GM23248 (cell line): ENCODE results near the gene ANGPTL2. TPM values are rescaled to one million over a fixed set of nuclear protein-coding genes. Genes with fewer than 3 reads are reported as not detected.

ENCODE experiments used
- DNase-seq: peaks from one replicate; pipeline ENCODE4 v3.0.0-alpha.2; 2015
- H2AFZ ChIP-seq: fragments of 200-600 bp; sonication (generic); 2 replicates; pipeline ENCODE4 v1.6.1; 2016; ENCODE audit warnings: antibody characterized with exemption
- H3F3A ChIP-seq: fragments of 200-600 bp; sonication (generic); 2 replicates; pipeline ENCODE4 v1.6.1; 2016; ENCODE audit warnings: mild to moderate bottlenecking, antibody characterized with exemption, mixed run types; ENCODE audit not compliant: insufficient read depth
- H3K27ac ChIP-seq: fragments of 200-600 bp; sonication (generic); 2 replicates; pipeline ENCODE4 v1.5.1; 2016; ENCODE audit warnings: mild to moderate bottlenecking
- H3K27me3 ChIP-seq: fragments of 200-600 bp; sonication (generic); replicated peaks from 2 replicates; pipeline ENCODE4 v1.6.1; 2016; ENCODE audit warnings: mild to moderate bottlenecking; ENCODE audit not compliant: insufficient read depth
- H3K36me3 ChIP-seq: fragments of 200-600 bp; sonication (generic); 2 replicates; pipeline ENCODE4 v1.6.1; 2016; ENCODE audit warnings: low read depth, mild to moderate bottlenecking
- H3K4me1 ChIP-seq: fragments of 200-600 bp; sonication (generic); 2 replicates; pipeline ENCODE4 v1.6.1; 2016; ENCODE audit warnings: mild to moderate bottlenecking; ENCODE audit not compliant: insufficient read depth
- H3K4me2 ChIP-seq: fragments of 200-600 bp; sonication (generic); one replicate; pipeline ENCODE4 v1.6.1; 2016; ENCODE audit warnings: mild to moderate bottlenecking; ENCODE audit not compliant: unreplicated experiment
- H3K4me3 ChIP-seq: fragments of 200-600 bp; sonication (generic); 2 replicates; pipeline ENCODE4 v1.5.1; 2016; ENCODE audit warnings: mild to moderate bottlenecking
- H3K79me2 ChIP-seq: fragments of 200-600 bp; sonication (generic); 2 replicates; pipeline ENCODE4 v1.6.1; 2016; ENCODE audit warnings: mild to moderate bottlenecking; ENCODE audit not compliant: insufficient read depth
- H3K9ac ChIP-seq: fragments of 200-600 bp; sonication (generic); 2 replicates; pipeline ENCODE4 v1.6.1; 2016; ENCODE audit warnings: mild to moderate bottlenecking
- H3K9me2 ChIP-seq: fragments of 200-600 bp; sonication (generic); 2 replicates; pipeline ENCODE4 v1.6.1; 2016; ENCODE audit warnings: mixed run types, mild to moderate bottlenecking, moderate library complexity; ENCODE audit not compliant: insufficient read depth
- H3K9me3 ChIP-seq: fragments of 200-600 bp; sonication (generic); one replicate; pipeline ENCODE4 v1.6.1; 2017; ENCODE audit warnings: low read depth
- H4K20me1 ChIP-seq: fragments of 200-600 bp; sonication (generic); 2 replicates; pipeline ENCODE4 v1.6.0; 2016; ENCODE audit not compliant: insufficient read depth
- EZH2 ChIP-seq: fragments of 200-600 bp; sonication (generic); IDR thresholded peaks from 2 replicates; pipeline ENCODE4 v1.6.1; 2018; ENCODE audit warnings: antibody characterized with exemption, mild to moderate bottlenecking; ENCODE audit not compliant: insufficient read depth, poor library complexity, severe bottlenecking
- EZH2phosphoT487 ChIP-seq: fragments of 200-600 bp; sonication (generic); IDR thresholded peaks from 2 replicates; pipeline ENCODE4 v1.6.1; 2018; ENCODE audit warnings: antibody characterized with exemption, moderate library complexity, mild to moderate bottlenecking, low read depth; ENCODE audit not compliant: insufficient read depth
- WGBS, 2 experiments: methylation state at CpG; one replicate each; pipeline ENCODE4 v1.1.6; 2015 to 2017; ENCODE audit warnings: low lambda C conversion rate in 2 of 2, low coverage in 1 of 2; ENCODE audit errors: missing lambda C conversion rate in 2 of 2; 5-methylcytosine and 5-hydroxymethylcytosine counted together
- in situ Hi-C: fragments of 300-500 bp; cut with MboI; formaldehyde crosslinking; loops from 2 replicates; pipeline ENCODE4 v1.15.0; 2020
- polyA plus RNA-seq: library from polyadenylated mRNA; unstranded; fragments of >200 nt; fragmentation: Nextera tagmentation; extraction: Ambion mirVana; gene quantifications from 2 replicates; pipeline ENCODE4 v1.2.1, GENCODE V29; 2016
- total RNA-seq: library from RNA; depleted of rRNA; stranded (reverse); fragments of >200 nt; shearing (Covaris generic); gene quantifications from 2 replicates; pipeline ENCODE4 v1.2.3, GENCODE V29; 2014

ANGPTL2 gene
- total and polyA plus RNA-seq, 2 experiments from 2014 or later: 8.8 to 12.3 TPM

GRCh38 chr9:127129073-127129717 is 6.8 kb upstream of the ANGPTL2 start:
- H3K36me3 ChIP-seq: no peaks in the 10 kb centered on the region
- no peaks in the 10 kb centered on the region for H3K9me3 ChIP-seq
- H3K4me1 ChIP-seq: peaks cover 50% of the 10 kb centered on the region
- no peaks in the 10 kb centered on the region for H4K20me1 ChIP-seq
- peak; percentile 51 for DNase-seq
- TF ChIP-seq EZH2phosphoT487: no peak
- TF ChIP-seq EZH2: no peak
- no peaks in the 10 kb centered on the region for H3K79me2 ChIP-seq
- no peak overlapping the region for H2AFZ ChIP-seq
- 0 out of 2 replicates have a peak overlapping the region, but pooled peaks have one; percentile 3 for H3K9ac ChIP-seq
- H3K4me3 ChIP-seq: no peak overlapping the region
- peaks cover 32% of the 10 kb centered on the region for H3F3A ChIP-seq
- H3K9me2 ChIP-seq: no peaks in the 10 kb centered on the region
- H3K27ac ChIP-seq: no peak overlapping the region
- peak overlapping the region; percentile 5 for H3K4me2 ChIP-seq
- WGBS, 2 experiments: 40 to 56% methylated on average over 5 of the region's 5 CpGs
- no peaks in the 10 kb centered on the region for H3K27me3 ChIP-seq
- in situ Hi-C loops: no loop called here

DNA sequence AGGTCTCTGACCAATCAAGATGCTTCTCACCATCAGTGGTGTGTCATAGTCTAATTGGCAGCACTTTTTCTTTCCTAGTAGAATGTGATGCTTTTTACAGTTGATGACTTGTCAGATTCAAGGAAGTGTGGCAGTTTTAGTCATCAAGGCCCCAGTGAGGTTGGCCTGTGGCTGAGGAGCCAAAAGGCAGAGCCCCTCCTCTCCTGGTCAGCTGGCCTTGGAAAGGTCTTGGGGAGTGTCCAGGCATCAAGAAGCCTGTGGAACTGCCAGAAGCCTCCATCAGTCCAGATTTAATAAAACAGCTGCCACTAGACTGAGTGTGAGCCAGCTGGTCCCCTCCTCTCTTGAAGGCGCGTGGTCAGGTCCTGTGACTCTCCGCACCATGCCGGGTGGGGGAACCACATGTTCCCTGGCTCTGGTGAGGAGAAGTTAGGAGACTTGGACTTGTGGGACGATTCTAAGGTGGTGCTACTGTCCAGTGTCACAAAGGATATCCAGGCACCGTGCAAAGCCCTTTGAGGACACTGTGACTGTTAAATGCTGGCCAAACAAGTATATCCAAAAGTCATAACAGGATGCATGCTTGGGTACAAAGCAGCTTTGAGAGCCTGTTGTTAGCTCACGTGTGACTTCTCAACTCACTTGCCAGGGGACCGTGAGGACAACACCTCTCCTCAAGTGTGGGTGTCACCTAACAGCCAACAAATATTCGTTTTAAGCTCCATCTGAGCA is 6.1 kb upstream of the ANGPTL2 start:
- Histone ChIP-seq H3F3A (peaks cover 30% of the 10 kb centered on the region), H3K4me2 (peak overlapping the region; percentile 5), H3K27ac (no peak overlapping the region), H3K9ac (0 out of 2 replicates have a peak overlapping the region, but pooled peaks have one; percentile 3), H2AFZ (no peak overlapping the region), H4K20me1 (no peaks in the 10 kb centered on the region), H3K4me1 (peaks cover 43% of the 10 kb centered on the region), H3K9me2 (no peaks in the 10 kb centered on the region), H3K9me3 (no peaks in the 10 kb centered on the region), H3K4me3 (no peak overlapping the region), H3K27me3 (no peaks in the 10 kb centered on the region), H3K79me2 (no peaks in the 10 kb centered on the region), H3K36me3 (no peaks in the 10 kb centered on the region)
- WGBS, 2 experiments: 16 to 26% methylated on average over 9 of the region's 9 CpGs
- no peak for TF ChIP-seq EZH2
- no peak for TF ChIP-seq EZH2phosphoT487
- peak; percentile 65 for DNase-seq
- in situ Hi-C loops: no loop called here

GRCh38 chr9:127126971-127127370 is 4.5 kb upstream of the ANGPTL2 start:
- H3K9me3 ChIP-seq: no peaks in the 10 kb centered on the region
- peaks cover 35% of the 10 kb centered on the region for H3K4me1 ChIP-seq
- no peaks in the 10 kb centered on the region for H3K9me2 ChIP-seq
- H4K20me1 ChIP-seq: no peaks in the 10 kb centered on the region
- no peak overlapping the region for H3K9ac ChIP-seq
- H2AFZ ChIP-seq: no peak overlapping the region
- no peak overlapping the region for H3K4me3 ChIP-seq
- WGBS, 2 experiments: 21 to 35% methylated on average over 1 of the region's 1 CpG
- DNase-seq: peak; percentile 19
- H3K27me3 ChIP-seq: no peaks in the 10 kb centered on the region
- H3K4me2 ChIP-seq: no peak overlapping the region
- no peaks in the 10 kb centered on the region for H3K79me2 ChIP-seq
- in situ Hi-C loops: no loop called here
- H3K27ac ChIP-seq: no peak overlapping the region
- H3K36me3 ChIP-seq: no peaks in the 10 kb centered on the region
- H3F3A ChIP-seq: peaks cover 27% of the 10 kb centered on the region
- TF ChIP-seq EZH2phosphoT487 (no peak), EZH2 (no peak)

GRCh38 chr9:127124792-127125191 is 2.4 kb upstream of the ANGPTL2 start:
- H3K4me2 ChIP-seq: no peak overlapping the region
- H3K27ac ChIP-seq: no peak overlapping the region
- 93 to 100% methylated on average over 2 of the region's 2 CpGs for WGBS, 2 experiments

More at GRCh38 chr9:127124792-127125191, 2.4 kb upstream of the ANGPTL2 start:
- in situ Hi-C loops: no loop called here
- Histone ChIP-seq H3K27me3 (no peaks in the 10 kb centered on the region), H4K20me1 (no peaks in the 10 kb centered on the region), H2AFZ (no peak overlapping the region), H3K9me3 (no peaks in the 10 kb centered on the region), H3K9ac (no peak overlapping the region), H3K9me2 (no peaks in the 10 kb centered on the region), H3K79me2 (no peaks in the 10 kb centered on the region), H3K36me3 (no peaks in the 10 kb centered on the region), H3K4me3 (no peak overlapping the region), H3K4me1 (peaks cover 26% of the 10 kb centered on the region), H3F3A (peaks cover 7% of the 10 kb centered on the region; the same call in 1 of the 2 replicates)
- DNase-seq: no peak
- TF ChIP-seq EZH2phosphoT487 (no peak), EZH2 (no peak)
